SK-MEL-5 (cell line): ENCODE data around the gene MICU1. TPM values are rescaled to one million over a fixed set of nuclear protein-coding genes. Genes with fewer than 3 reads are reported as not detected.
"Not testable (repeated sequence)": the region's sequence is repeated elsewhere in the genome, so short reads cannot be mapped to it uniquely, and the experiment has no call there.

Experiments
- DNase-seq: peaks from one replicate; pipeline ENCODE4 v3.0.0-alpha.2; 2016; ENCODE audit warnings: low read depth, low spot score
- in situ Hi-C: cut with HindIII; loops from 2 replicates; pipeline ENCODE4 v1.10.0; 2016; ENCODE audit warnings: low sequenced_read_pairs, high pct_unique_total_duplicates, low pct_unique_long_range_greater_than_20kb
- total RNA-seq: library from RNA; depleted of rRNA; stranded (reverse); fragments of >200 nt; shearing (Covaris generic); gene quantifications from 2 replicates; pipeline ENCODE4 v1.2.3, GENCODE V29; 2014

Gene MICU1
- total RNA-seq, 1 experiment from 2014 or later: 34.8 TPM

DNA sequence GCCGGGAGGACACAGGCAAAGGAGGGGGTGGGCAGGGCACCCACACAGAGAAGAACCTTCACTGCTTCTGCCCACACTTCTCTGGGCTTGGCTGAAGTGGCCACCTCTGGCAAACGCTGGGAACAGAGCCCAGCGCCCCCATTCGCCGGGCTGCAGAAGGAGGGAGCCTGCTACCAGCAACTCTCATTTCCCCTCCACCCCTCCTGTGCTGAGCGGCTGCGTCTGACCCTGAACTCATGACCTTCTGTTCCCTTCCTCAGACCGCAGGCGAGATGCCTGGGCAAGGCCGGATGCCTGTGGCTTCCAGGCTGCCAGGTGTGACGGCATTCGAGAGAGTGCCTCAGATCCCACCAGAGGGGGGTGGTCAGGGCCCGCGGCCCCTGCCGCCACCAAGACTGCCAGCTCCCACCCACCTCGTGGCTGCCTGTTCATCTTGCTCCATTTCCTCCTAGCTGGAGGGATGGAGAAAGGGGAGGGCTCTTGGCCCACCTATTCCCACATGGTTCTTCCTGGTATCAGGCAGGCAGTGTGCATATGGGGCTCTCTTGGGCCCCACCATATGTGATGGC is 291.0 kb downstream of the MICU1 start:
- in situ Hi-C loops: loop anchor here (25.0 kb wide), 1 partner anchor 223 kb away; no protein-coding TSS in a partner anchor
- no peak for DNase-seq

GRCh38 chr10:72334196-72334824 is 291.6 kb downstream of the MICU1 start:
- DNase-seq: no peak
- in situ Hi-C loops: loop anchor here (25.0 kb wide), 1 partner anchor 222 kb away; no protein-coding TSS in a partner anchor

DNA sequence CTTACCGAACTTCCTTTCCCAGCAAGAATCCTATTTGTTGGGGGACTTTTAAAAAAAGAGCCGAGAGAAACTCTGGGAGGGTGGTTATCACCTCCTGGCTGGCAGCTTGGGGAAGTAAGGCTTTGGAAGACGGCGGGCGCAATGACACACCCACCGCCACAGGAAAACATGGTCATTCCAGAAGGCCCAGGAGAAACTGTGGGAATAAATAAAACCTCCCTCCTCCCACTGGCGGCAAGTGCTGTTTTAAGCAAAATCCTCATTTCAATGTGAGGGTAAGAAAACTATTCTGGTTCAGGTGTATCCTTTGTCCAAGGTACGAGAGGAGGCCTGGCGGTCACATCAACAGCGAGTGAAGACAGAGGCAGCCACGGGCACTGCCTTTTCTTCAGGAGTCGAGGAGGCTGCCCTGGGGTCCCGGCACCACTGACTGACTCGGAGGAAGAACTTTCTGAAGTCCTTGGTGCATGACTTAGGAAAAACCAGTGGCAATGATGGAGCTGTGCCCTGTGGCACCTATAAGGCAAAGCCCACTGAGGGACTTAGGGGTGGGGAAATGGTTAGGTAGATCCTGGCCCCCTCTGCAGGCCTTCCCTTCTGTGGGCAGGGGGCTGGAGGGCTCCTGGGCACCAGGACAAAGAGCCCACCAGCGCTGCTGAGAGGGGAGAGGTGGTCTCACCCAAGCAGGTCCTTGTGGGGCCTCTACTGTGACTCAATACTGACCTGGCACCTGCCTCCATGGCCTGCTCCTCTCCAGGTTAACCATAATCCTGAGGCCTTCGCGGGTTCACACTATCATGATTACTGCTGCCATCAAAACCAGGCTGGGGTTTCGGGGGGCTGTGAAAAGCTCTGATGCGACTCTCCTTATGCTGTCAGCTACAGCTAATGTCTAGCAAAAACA is 292.5 kb downstream of the MICU1 start:
- DNase-seq: no peak
- in situ Hi-C loops: loop anchor here (25.0 kb wide), 1 partner anchor 221 kb away; no protein-coding TSS in a partner anchor

DNA sequence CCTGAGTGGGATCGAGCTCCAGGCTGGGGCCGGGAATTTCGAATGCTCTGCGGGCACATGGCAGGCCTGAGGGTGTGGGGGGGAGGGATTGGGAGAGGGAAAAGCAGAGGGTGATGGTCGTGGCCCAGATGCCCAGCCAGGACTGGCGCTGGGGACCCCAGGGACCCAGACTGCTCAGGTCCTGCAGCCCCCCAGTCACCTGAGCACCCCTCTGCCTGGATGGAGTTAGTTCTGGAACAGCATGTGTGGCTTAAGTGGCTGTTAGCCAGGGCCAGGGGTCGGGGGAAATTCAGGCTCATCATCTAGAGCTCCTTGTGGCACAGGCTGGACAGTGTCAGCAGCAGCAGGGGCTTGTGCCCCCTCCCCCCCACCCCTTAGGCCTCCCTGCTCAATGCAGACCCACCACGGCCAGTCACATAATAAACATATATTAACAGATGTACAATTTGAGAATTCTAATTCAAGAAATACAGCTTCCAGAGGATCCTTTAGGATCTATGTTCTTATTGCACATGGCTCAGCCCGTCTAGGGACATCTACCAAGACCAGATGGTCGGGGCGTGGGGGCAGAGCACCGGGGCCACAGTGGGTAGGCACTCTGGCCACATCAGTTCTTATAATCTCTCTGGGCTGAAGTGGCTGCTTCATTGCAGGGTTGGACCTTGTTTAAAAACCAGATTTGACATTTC is 293.3 kb downstream of the MICU1 start:
- in situ Hi-C loops: loop anchor here (25.0 kb wide), 1 partner anchor 220 kb away; no protein-coding TSS in a partner anchor
- DNase-seq: no peak

DNA sequence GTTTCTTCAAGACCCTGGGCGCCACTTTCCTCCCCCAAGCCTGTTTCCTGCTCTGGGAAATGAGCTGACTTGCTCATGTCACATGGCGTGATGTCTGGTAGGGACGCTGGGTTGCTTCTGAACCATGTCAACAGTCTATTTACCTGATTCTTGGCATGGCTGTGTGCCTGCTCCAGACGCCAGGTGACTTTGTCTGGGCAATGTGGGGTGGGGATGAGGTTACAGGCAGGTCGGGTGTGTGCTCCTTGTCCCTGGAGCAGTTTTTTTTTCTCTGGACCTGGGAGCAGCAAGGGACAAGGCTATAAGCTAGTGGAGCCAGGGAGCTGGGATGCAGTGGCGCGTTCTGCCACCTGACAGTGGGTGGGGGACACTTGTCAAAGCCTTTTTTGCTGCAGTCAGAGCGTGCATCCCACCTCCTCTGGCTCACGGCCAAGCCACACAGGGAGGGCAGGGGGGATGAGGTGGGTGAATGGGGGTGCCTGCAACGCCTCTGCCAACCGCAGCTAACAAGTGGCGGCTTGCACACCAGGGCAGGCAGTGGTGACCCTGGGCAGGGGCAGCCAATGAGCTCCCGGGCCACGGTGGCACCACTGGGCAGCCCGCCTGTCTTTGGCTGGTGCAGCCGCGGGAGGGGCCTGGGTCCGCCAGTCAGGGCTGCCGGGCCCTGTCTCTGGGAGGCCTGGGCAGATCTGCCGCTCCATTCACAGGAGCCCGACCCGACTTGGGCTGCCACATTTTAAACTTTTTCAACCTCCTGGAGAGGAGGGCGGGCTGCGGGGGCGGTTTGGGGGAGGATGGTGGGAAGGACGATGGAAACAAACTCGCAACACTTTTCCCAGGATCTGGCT is 294.1 kb downstream of the MICU1 start:
- in situ Hi-C loops: loop anchor here (25.0 kb wide), 1 partner anchor 219 kb away; no protein-coding TSS in a partner anchor
- no peak for DNase-seq

DNA sequence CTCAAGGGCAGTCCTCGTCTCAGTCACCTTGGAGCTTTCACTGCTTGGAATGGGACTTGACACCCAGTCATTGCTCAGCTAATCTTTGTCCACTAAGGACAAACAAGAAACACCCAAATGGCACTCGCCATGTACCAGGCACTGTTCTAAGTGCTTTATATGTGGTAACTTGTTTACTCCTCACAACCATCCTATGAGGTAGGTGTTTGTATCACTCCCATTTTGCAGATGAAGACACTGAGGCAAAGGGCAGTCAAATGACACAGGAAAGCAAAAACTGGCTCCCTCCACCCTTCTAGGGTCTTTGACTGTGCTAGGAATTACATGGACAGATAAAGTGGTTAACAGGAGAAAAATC is 295.8 kb downstream of the MICU1 start:
- no peak for DNase-seq
- in situ Hi-C loops: loop anchor here (25.0 kb wide), 1 partner anchor 218 kb away; no protein-coding TSS in a partner anchor

- in situ Hi-C loops: loop anchor here (25.0 kb wide), 1 partner anchor 217 kb away; no protein-coding TSS in a partner anchor
- no peak for DNase-seq
These were observed 296.4 kb downstream of the MICU1 start for GRCh38 chr10:72329290-72330068.

DNA sequence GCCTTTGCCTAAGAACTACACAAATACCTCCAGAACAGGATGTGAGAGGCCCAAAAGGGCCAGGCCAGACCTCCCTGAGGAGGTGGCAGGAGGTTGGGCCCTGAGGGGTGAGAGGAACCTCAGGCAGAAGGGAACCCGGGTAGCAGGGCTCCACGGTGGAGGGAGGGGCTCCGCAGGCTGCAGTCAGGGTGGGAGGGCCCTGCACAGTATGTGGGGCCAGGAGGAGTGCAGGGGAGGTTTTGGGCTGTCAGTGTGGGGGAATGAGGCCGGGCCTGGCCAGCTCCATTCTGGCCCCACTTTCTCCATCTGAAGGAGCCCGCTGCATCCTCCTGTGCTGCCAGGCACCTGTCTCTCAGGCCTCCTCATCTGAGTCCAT is 297.1 kb downstream of the MICU1 start:
- in situ Hi-C loops: loop anchor here (25.0 kb wide), 1 partner anchor 217 kb away; no protein-coding TSS in a partner anchor
- DNase-seq: no peak

DNA sequence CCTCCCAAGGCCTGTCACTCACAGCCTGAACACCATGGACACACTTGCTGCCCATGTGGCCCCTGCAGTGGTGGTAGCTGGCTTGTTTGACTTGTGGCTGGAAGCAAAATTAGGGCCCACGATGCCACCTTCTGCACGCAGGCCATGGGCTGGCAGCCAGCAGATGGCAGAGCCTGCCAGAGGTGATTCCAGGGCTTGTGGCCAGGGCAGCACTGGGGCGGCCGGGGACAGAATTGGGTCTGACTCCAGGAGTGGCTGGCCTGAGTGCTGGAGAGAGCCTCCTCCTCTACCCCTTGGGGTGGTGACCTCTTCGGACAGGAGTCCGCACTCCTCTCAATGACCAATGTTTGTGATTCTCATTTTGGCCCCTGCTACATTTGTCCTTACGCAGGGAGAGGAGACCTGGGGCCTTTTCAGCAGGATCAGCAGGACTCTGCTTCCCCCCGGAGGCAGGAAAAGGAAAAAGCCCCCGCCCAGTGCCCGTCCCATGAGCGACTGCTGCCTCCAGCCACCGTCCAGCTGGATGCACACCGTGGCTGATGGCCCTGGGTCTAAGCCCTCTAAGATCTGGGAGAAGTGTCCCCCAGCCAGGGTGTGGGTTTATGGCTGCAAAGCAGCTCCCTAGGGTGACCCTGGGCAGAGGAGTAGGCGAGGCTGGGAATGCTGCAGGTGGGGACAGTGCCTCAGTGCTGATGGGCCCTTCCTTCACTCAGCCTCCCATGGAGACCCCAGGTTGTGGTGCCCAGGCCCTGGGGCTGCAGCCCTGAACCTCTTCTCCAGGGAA is 297.6 kb downstream of the MICU1 start:
- peak; percentile 74 for DNase-seq

DNA sequence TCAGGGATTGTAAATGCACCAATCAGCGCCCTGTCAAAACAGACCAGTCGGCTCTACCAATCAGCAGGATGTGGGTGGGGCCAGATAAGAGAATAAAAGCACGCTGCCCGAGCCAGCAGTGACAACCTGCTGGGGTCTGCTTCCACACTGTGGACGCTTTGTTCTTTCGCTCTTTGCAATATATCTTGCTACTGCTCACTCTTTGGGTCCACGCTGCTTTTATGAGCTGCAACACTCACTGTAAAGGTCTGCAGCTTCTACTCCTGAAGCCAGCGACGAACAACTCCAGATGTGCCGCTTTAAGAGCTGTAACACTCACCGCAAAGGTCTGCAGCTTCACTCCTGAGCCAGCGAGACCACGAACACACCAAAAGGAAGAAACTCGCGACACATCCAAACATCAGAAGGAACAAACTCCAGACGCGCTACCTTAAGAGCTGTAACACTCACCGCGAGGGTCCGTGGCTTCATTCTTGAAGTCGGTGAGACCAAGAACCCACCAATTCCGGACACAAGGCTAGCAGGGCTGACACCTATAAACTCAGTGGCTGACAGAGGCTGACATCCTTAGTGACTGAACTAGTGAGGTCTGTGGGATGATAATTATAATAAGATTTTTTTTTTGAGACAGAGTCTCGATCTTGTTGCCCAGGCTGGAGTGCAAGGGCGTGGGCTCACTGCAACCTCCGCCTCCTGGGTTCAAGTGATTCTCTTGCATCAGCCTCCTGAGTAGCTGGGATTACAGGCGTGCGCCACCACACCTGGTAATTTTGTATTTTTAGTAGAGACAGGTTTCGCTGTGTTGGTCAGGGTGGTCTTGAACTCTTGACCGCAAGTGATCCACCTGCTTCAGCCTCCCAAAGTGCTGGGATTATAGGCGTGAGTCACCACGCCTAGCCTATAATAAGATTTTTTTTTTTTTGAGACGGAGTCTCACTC is 298.9 kb downstream of the MICU1 start:
- in situ Hi-C loops: loop anchor here (25.0 kb wide), 1 partner anchor 215 kb away; no protein-coding TSS in a partner anchor
- not testable (repeated sequence) for DNase-seq

More for the DNA sequence above, 297.6 kb downstream of the MICU1 start:
- in situ Hi-C loops: loop anchor here (25.0 kb wide), 1 partner anchor 216 kb away; no protein-coding TSS in a partner anchor

DNA sequence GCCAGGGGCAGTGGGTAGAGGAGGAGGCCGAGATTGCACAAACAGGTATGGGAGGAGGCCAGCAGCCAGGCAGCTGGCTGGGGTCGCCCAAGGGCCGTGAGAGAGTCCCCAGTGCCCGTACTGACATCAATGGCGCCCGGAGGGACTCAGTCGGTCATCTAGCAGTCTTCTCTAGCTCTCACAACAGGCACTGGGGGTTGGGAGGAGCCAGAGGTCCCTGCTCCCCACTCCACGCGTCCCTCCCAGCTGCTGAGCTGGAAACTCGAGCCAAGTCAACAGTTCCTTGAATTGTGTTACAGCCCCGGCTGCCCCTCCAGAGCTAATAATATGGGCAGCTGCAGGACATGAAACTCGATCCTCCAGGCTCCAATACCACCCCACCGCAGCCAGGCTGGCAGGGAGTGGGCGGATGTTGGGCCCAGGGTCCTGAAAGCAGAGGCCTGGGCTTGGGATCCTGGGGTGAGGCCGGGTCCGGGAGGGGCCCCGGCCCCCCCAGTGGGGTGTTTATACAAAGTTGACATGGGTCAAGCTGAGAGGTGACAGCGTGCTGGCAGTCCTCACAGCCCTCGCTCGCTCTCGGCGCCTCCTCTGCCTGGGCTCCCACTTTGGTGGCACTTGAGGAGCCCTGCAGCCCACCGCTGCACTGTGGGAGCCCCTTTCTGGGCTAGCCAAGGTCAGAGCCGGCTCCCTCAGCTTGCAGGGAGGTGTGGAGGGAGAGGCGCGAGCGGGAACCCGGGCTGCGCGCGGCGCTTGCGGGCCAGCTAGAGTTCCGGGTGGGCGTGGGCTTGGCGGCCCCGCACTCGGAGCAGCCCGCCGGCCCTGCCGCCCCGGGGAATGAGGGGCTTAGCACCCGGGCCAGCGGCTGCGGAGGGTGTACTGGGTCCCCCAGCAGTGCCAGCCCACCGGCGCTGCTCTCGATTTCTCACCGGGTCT is 300.4 kb downstream of the MICU1 start:
- DNase-seq: not testable (repeated sequence)
- in situ Hi-C loops: loop anchor here (25.0 kb wide), 1 partner anchor 213 kb away; no protein-coding TSS in a partner anchor

- no peak for DNase-seq
- in situ Hi-C loops: no loop called here
These were observed 302.1 kb downstream of the MICU1 start for GRCh38 chr10:72323771-72324191.

- in situ Hi-C loops: no loop called here
These were observed 302.6 kb downstream of the MICU1 start for GRCh38 chr10:72323108-72323749.

More at GRCh38 chr10:72323108-72323749, 302.6 kb downstream of the MICU1 start:
- no peak for DNase-seq
